Parathyroid adenoma (tissue), 2 donors: ENCODE measurements around the gene NANS.
"Not testable (repeated sequence)": the region's sequence is repeated elsewhere in the genome, so short reads cannot be mapped to it uniquely, and the experiment has no call there.

Experiments
- H2AFZ ChIP-seq: fragments of 300-600 bp; sonication (generic); one replicate; pipeline ENCODE4 v1.7.0; 2017; ENCODE audit warnings: antibody characterized with exemption, mild to moderate bottlenecking
- H3K27ac ChIP-seq: fragments of 300-600 bp; sonication (generic); one replicate; pipeline ENCODE4 v1.7.0; 2017
- H3K27me3 ChIP-seq: fragments of 300-600 bp; sonication (generic); one replicate; pipeline ENCODE4 v1.7.0; 2017; ENCODE audit warnings: low read length; ENCODE audit not compliant: control insufficient read depth, insufficient read depth
- H3K36me3 ChIP-seq: fragments of 300-600 bp; sonication (generic); one replicate; pipeline ENCODE4 v1.7.0; 2017; ENCODE audit warnings: low read length; ENCODE audit not compliant: control insufficient read depth, insufficient read depth
- H3K4me1 ChIP-seq: fragments of 300-600 bp; sonication (generic); one replicate; pipeline ENCODE4 v1.7.0; 2017; ENCODE audit warnings: control low read depth
- H3K4me2 ChIP-seq: fragments of 300-600 bp; sonication (generic); one replicate; pipeline ENCODE4 v1.7.0; 2017; ENCODE audit warnings: low read length
- H3K4me3 ChIP-seq: fragments of 300-600 bp; sonication (generic); one replicate; pipeline ENCODE4 v1.7.0; 2017; ENCODE audit warnings: low read depth, low read length
- H3K79me2 ChIP-seq: fragments of 300-600 bp; sonication (generic); one replicate; pipeline ENCODE4 v1.7.0; 2017; ENCODE audit warnings: control low read depth
- H3K9ac ChIP-seq: fragments of 300-600 bp; sonication (generic); one replicate; pipeline ENCODE4 v1.7.0; 2017; ENCODE audit warnings: mild to moderate bottlenecking
- H3K9me3 ChIP-seq: fragments of 300-600 bp; sonication (generic); one replicate; pipeline ENCODE4 v1.7.0; 2017; ENCODE audit warnings: low read length; ENCODE audit not compliant: control insufficient read depth
- TF ChIP-seq, protein P1 (sequence below): fragments of 300-600 bp; sonication (generic); IDR thresholded peaks from one replicate; pipeline ENCODE4 v1.7.0; 2017; ENCODE audit warnings: antibody characterized with exemption, mild to moderate bottlenecking
- donor health status: primary hyperparathyroidism.

NANS gene

DNA sequence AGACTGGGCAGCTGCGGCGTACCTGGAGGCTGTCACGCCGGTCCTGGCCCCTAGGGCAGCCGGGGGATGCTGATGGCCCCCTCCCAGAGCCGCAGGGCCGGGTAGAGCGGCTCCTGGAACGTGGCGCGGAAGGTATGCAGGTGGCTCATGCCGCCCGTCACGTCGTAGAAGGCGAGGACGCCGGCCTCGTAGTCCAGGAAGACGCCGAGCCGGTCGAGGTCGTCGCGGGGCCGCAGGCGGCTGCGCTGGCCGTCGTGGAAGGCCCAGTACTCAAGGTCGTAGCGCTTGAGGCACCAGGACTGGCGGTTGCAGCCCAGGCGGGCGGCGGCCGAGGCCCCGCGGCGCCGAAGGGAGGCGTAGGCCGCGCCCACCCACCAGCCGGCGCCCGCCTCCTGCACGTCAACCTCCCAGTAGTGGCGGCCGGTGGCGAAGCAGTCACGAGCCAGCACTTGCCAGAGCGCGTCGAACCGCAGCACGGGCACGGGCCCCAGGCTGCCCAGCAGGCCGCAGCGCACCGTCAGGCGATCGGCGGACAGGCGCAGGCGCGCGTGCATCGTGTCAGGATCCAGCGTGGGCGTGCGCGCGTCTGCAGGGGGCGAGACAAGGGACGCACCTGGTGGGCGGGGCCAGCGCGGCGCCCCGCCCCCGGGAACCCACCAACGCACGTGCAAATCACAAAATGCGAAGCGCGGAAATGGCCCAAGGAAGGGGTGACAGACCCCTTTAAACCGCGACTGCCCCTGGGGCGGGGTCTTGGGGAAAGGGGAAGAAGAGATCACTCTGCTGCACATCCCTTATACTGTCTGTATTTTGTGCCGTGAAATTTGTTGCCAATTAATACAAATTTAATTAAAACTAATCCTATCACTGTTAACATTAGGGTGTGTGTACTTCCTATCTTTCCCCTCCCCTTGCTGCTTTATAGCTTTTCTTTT lies 31.2 kb downstream of the NANS start:
- Histone ChIP-seq H3K27me3 (no peaks in the 10 kb centered on the region), H3K79me2 (no peaks in the 10 kb centered on the region), H3K9me3 (no peaks in the 10 kb centered on the region), H3K4me1 (no peaks in the 10 kb centered on the region), H2AFZ (no peak overlapping the region), H3K4me2 (no peak overlapping the region), H3K4me3 (no peak overlapping the region), H3K27ac (no peak overlapping the region), H3K9ac (no peak overlapping the region), H3K36me3 (no peaks in the 10 kb centered on the region)
- TF ChIP-seq, protein P1, sequence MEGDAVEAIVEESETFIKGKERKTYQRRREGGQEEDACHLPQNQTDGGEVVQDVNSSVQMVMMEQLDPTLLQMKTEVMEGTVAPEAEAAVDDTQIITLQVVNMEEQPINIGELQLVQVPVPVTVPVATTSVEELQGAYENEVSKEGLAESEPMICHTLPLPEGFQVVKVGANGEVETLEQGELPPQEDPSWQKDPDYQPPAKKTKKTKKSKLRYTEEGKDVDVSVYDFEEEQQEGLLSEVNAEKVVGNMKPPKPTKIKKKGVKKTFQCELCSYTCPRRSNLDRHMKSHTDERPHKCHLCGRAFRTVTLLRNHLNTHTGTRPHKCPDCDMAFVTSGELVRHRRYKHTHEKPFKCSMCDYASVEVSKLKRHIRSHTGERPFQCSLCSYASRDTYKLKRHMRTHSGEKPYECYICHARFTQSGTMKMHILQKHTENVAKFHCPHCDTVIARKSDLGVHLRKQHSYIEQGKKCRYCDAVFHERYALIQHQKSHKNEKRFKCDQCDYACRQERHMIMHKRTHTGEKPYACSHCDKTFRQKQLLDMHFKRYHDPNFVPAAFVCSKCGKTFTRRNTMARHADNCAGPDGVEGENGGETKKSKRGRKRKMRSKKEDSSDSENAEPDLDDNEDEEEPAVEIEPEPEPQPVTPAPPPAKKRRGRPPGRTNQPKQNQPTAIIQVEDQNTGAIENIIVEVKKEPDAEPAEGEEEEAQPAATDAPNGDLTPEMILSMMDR = no peak

DNA sequence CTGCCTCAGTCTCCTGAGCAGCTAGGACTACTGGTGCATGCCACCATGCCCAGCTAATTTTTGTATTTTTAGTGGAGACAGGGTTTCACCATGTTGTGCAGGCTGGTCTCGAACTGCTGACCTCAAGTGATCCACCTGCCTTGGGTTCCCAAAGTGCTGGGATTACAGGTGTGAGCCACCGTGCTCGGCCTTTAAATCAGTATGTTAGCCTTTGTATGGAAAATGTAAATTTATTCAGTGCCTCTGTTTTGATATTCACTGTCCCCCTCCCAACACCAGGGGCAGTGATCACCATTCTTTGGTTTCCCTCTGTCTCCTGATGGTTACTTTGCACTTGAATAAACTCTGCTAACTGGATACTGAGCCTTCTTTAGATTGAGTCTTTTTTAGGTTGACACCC lies 34.1 kb downstream of the NANS start:
- H2AFZ ChIP-seq, H3K9ac ChIP-seq, H3K4me3 ChIP-seq, H3K36me3 ChIP-seq, H3K4me1 ChIP-seq, H3K9me3 ChIP-seq, H3K79me2 ChIP-seq, H3K27ac ChIP-seq, H3K4me2 ChIP-seq, H3K27me3 ChIP-seq: not testable (repeated sequence)

DNA sequence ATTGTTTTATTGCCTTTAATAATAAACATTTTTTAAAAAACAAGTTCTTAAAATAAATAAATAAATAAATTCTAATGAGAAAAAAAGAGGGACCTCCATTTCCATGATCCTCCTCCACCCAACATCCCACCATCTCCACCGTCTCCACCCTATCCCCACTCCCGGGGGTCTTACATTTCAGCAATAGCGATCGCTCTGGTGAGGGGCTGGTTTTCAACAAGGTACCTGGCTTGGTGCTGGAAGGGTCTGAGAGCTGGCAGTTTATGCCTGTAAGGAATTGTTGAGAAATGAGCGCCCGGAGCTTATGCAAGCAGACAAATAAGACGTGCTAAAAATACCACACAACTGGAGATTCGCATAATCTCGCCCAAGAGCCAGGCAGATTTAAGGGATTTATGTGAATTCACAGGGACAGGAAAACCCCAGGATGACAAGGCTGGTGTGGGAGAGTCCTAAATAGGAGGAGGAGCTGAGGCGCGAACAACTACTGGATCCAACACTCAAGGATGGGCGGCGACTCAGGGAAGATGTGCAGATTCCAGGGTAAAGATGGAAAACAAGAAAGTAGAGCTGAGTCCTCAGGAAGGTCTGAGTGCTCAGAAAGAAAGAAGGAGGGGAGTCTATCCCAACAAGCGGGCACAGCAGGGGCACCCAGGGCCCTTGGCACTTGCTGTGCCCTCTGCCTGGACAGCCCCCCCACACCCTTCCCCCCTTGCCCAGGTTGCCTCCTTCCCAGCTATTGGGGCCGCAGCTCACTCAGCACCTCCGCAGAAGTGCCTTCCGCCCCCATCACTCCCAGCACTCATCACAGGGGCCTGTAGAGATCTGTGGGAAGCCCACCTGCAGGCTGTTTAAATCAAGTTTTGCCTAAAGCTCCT lies 35.4 kb downstream of the NANS start:
- no peaks in the 10 kb centered on the region for H3K36me3 ChIP-seq

DNA sequence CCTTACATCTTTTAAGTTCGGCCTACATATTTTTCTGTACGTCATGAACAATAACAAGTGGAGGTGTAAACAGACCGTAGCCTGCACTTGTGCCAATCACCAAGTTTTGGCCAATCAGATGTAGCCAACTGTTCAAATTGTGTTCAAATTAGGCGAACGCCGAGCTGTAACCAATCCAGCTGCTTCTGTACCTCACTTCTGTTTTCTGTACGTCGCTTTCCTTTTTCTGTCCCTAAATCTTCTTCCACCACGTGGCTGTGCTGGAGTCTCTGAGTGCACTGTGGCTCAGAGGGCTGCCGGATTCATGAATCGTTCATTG lies 36.0 kb downstream of the NANS start:
- no peaks in the 10 kb centered on the region for H3K9me3 ChIP-seq
- no peak overlapping the region for H3K4me3 ChIP-seq
- no peaks in the 10 kb centered on the region for H3K79me2 ChIP-seq

More for the DNA sequence above, 35.4 kb downstream of the NANS start:
- H2AFZ ChIP-seq = no peak overlapping the region
- H3K79me2 ChIP-seq = no peaks in the 10 kb centered on the region
- no peaks in the 10 kb centered on the region for H3K9me3 ChIP-seq
- TF ChIP-seq, protein P1 = no peak
- H3K9ac ChIP-seq = no peak overlapping the region
- no peaks in the 10 kb centered on the region for H3K27me3 ChIP-seq
- H3K4me1 ChIP-seq = no peaks in the 10 kb centered on the region
- H3K4me3 ChIP-seq = no peak overlapping the region
- no peak overlapping the region for H3K4me2 ChIP-seq
- H3K27ac ChIP-seq = no peak overlapping the region

DNA sequence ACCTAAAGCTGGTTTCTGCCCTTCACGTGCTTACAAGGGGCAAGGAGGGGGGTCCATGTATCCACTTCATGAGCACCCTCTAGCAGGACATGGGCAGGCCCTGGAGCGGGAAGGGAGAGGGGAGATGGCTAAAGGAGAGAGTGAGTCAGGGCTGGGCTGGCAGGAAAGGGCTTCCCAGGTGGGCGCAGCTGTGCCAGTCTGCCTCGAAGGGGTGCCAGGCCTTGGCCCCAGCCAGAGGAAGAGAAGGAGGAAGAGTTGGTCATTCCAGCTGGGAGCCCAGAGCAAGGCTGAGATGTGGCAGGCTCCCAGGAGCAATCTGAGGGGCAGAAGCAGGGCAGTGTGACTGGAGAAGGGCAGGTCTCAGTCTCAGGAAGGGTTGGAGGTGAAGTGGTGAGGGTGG lies 37.8 kb downstream of the NANS start:
- Histone ChIP-seq H3K4me2 (no peak overlapping the region), H3K36me3 (no peaks in the 10 kb centered on the region), H3K79me2 (no peaks in the 10 kb centered on the region), H3K27me3 (no peaks in the 10 kb centered on the region), H3K4me1 (no peaks in the 10 kb centered on the region), H3K27ac (no peak overlapping the region), H2AFZ (no peak overlapping the region), H3K4me3 (no peak overlapping the region), H3K9ac (no peak overlapping the region), H3K9me3 (no peaks in the 10 kb centered on the region)
- TF ChIP-seq, protein P1 = no peak

More for the DNA sequence above, 36.0 kb downstream of the NANS start:
- Histone ChIP-seq H3K27me3 (no peaks in the 10 kb centered on the region), H3K4me1 (no peaks in the 10 kb centered on the region), H3K27ac (no peak overlapping the region), H3K9ac (no peak overlapping the region), H3K36me3 (no peaks in the 10 kb centered on the region), H2AFZ (no peak overlapping the region), H3K4me2 (no peak overlapping the region)
- TF ChIP-seq, protein P1 = no peak
